ENCODE data around the gene PWWP2B. TPM values are rescaled to one million over a fixed set of nuclear protein-coding genes. Genes with fewer than 3 reads are reported as not detected.

PWWP2B gene
- total and polyA plus RNA-seq, 2 of the 8 experiments (the other 6 are each of a cell fraction or from before 2014, with no cell fraction given), result 5.3 to 10.8 TPM

DNA sequence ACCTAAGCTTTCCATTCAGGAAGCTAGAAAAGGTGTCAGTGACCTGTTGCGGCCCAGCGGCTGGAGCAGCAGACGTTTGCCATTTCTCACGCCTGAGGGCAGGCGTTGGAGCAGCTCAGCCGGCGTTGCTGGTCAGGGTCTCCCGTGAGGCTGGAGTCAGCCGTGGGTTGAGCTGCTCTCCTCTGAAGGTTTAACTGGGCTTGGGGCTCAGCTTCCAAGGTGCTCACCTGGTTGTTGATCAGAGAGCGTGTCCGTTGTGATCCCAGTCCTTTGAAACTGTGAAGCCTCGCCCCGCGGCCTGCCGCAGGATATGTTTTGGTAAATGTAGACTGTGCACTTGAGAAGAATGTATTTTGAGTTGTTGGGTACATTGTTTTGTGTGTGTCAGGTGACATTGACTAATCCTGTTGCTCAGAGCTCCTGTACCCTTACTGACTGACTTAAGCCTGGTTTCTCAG is 20.6 kb upstream of the PWWP2B start:
- H3K9ac ChIP-seq (replicated peaks in 1 of 4; ENCODE audit: extremely low read depth in 1 of 4, low read depth in 3 of 4, low read length in 3 of 4), result no peak overlapping the region
- no peaks in the 10 kb centered on the region for H3K79me1 ChIP-seq (ENCODE audit: low read depth, low read length)
- H3K4me2 ChIP-seq (ENCODE audit: insufficient read depth in 1 of 2, low read depth in 2 of 2, low read length in 2 of 2), result no peak overlapping the region
- no peak overlapping the region for H3K14ac ChIP-seq (ENCODE audit: insufficient read length)
- no peak overlapping the region for H2BK120ac ChIP-seq (replicated peaks; ENCODE audit: low read depth, low read length)
- 89% methylated on average over 15 of the region's 15 CpGs; no CpG with 5 or more reads in 1 of the 2 experiments for WGBS, 2 experiments (ENCODE audit: extremely low coverage in 1 of 2, insufficient coverage in 1 of 2, insufficient read length in 1 of 2, insufficient replicate concordance in 2 of 2, low coverage in 1 of 2, low lambda C conversion rate in 2 of 2, missing lambda C conversion rate in 1 of 2)
- H3K27ac ChIP-seq (ENCODE audit: low read depth, low read length), result no peak overlapping the region
- no peak overlapping the region for H2BK15ac ChIP-seq (ENCODE audit: low read length)
- H3K23ac ChIP-seq (ENCODE audit: insufficient read length), result no peak overlapping the region
- no peak overlapping the region for H2BK5ac ChIP-seq (ENCODE audit: low read depth, low read length)
- H3K4ac ChIP-seq (replicated peaks; ENCODE audit: insufficient read length, low read depth, low read length), result no peak overlapping the region
- no peak overlapping the region for H3K18ac ChIP-seq (ENCODE audit: extremely low read depth, low read length)
- FAIRE-seq, result no peak
- H3K79me2 ChIP-seq (ENCODE audit: control insufficient read depth in 1 of 2, insufficient read depth in 2 of 2, low read length in 2 of 2), result no peaks in the 10 kb centered on the region
- no peak overlapping the region for H3K56ac ChIP-seq (replicated peaks; ENCODE audit: insufficient read length, low read depth, low read length)
- H2BK20ac ChIP-seq (ENCODE audit: low read length), result no peak overlapping the region
- no peak for DNase-seq (ENCODE audit: low read depth in 1 of 2, low spot score in 2 of 2)
- H3K9me3 ChIP-seq (ENCODE audit: insufficient read depth in 2 of 2, low read depth in 1 of 2, low read length in 1 of 2), result peaks cover 0 to 2% of the 10 kb centered on the region in 2 experiments; a peak in 1 of 4 replicates
- H3K23me2 ChIP-seq (ENCODE audit: low read depth, low read length), result no peaks in the 10 kb centered on the region
- H2AFZ ChIP-seq (ENCODE audit: low read length), result no peak overlapping the region
- TF ChIP-seq SUZ12 (IDR thresholded peaks at IDR 0.05; ENCODE audit: low read length) (no peak), CHD1 (IDR thresholded peaks at IDR 0.05; ENCODE audit: low read depth, low read length) (no peak), GTF2F1 (IDR thresholded peaks at IDR 0.05; ENCODE audit: borderline replicate concordance, low read depth, low read length) (no peak), NANOG (IDR thresholded peaks at IDR 0.05; ENCODE audit: insufficient read depth, low read depth, low read length, poor library complexity, severe bottlenecking) (no peak), RAD21 (IDR thresholded peaks at IDR 0.05 in 1 of 2, conservative IDR thresholded peaks at IDR 0.05 in 1 of 2; ENCODE audit: low read depth in 2 of 2, low read length in 2 of 2) (no peak), POLR2AphosphoS5 (IDR thresholded peaks at IDR 0.05; ENCODE audit: low read depth, low read length) (no peak), JUND (IDR thresholded peaks at IDR 0.05; ENCODE audit: low read length) (no peak), HDAC2 (IDR thresholded peaks at IDR 0.05; ENCODE audit: borderline replicate concordance in 1 of 2, low read depth in 2 of 2, low read length in 2 of 2) (no peak), RNF2 (IDR thresholded peaks at IDR 0.05; ENCODE audit: borderline replicate concordance, low read depth, low read length, missing control alignments, poor library complexity, severe bottlenecking) (no peak)
- H4K8ac ChIP-seq (ENCODE audit: extremely low read depth, insufficient read depth, low read length), result no peak overlapping the region
- no peak overlapping the region for H2BK12ac ChIP-seq (ENCODE audit: low read depth, low read length)
- no peak overlapping the region for H2AK5ac ChIP-seq (ENCODE audit: low read depth, low read length)
- H4K20me1 ChIP-seq (replicated peaks in 1 of 2; ENCODE audit: control insufficient read depth in 1 of 2, insufficient read depth in 2 of 2, low read length in 2 of 2), result peaks cover 0 to 1% of the 10 kb centered on the region in 2 experiments
- H4K5ac ChIP-seq (ENCODE audit: insufficient read length, low read depth, low read length), result no peak overlapping the region
- H3K36me3 ChIP-seq (ENCODE audit: control insufficient read depth in 2 of 4, insufficient read depth in 4 of 4, low read length in 3 of 4), result no peaks in the 10 kb centered on the region
- ChIA-PET POLR2A (ENCODE audit: partially characterized antibody) (no interaction called here), CTCF (ENCODE audit: partially characterized antibody) (interaction anchor here (0.6 to 3.3 kb wide), 7 partner anchors 13 to 268 kb away, joined by 3 to 13 read pairs (median 3); no protein-coding TSS in a partner anchor)
- no peaks in the 10 kb centered on the region; a peak in 1 of 7 replicates for H3K27me3 ChIP-seq (replicated peaks in 1 of 4; ENCODE audit: control insufficient read depth in 3 of 4, extremely low read depth in 1 of 4, insufficient read depth in 3 of 4, low read length in 3 of 4)
- H4K91ac ChIP-seq (replicated peaks; ENCODE audit: insufficient read length, low read length), result no peak overlapping the region
- peaks cover 0 to 7% (median 2%) of the 10 kb centered on the region in 4 experiments; a peak in 3 of 7 replicates for H3K4me1 ChIP-seq (replicated peaks in 1 of 4; ENCODE audit: control insufficient read depth in 3 of 4, insufficient read depth in 4 of 4, low read length in 3 of 4)
- no peak overlapping the region for H3K4me3 ChIP-seq (ENCODE audit: extremely low read depth in 1 of 4, insufficient read depth in 2 of 4, low read depth in 3 of 4, low read length in 4 of 4)

Measured in H1 (cell line).